ENCODE measurements around the gene ATG4A.

ATG4A gene

GRCh38 chrX:108091264-108091877 is at the start of gene ATG4A, which contains the start of gene PSMD10:
Gene ATG4A (plus strand): TSS chrX:108091778. CDS start chrX:108091827, 49 bp downstream.
Gene PSMD10 (minus strand): TSS chrX:108091542. CDS start chrX:108091520, 22 bp downstream.
- peak; percentile 83 for DNase-seq (ENCODE audit: low spot score)

- DNase-seq (ENCODE audit: low spot score): no peak
These were observed 46.9 kb upstream of the ATG4A start, which contains the start of gene VSIG1 for GRCh38 chrX:108044554-108045256. Gene VSIG1 (plus strand): TSS chrX:108045065. CDS start chrX:108045131, 66 bp downstream.

- DNase-seq (ENCODE audit: low spot score): no peak
These were observed 41.9 kb upstream of the ATG4A start for GRCh38 chrX:108049649-108050048.

- DNase-seq (ENCODE audit: low spot score): no peak
These were observed 38.4 kb upstream of the ATG4A start for GRCh38 chrX:108053218-108053617.

- no peak for DNase-seq (ENCODE audit: low spot score)
These were observed 36.0 kb upstream of the ATG4A start for GRCh38 chrX:108055546-108055945.

- no peak for DNase-seq (ENCODE audit: low spot score)
These were observed 31.8 kb upstream of the ATG4A start for GRCh38 chrX:108059801-108060200.

- no peak for DNase-seq (ENCODE audit: low spot score)
These were observed 27.6 kb upstream of the ATG4A start for GRCh38 chrX:108064001-108064400.

GRCh38 chrX:108064613-108065012 is 27.0 kb upstream of the ATG4A start:
- DNase-seq (ENCODE audit: low spot score): no peak

- no peak for DNase-seq (ENCODE audit: low spot score)
These were observed 23.5 kb upstream of the ATG4A start for GRCh38 chrX:108068121-108068520.

- DNase-seq (ENCODE audit: low spot score): peak; percentile 16
These were observed 20.7 kb upstream of the ATG4A start for GRCh38 chrX:108070891-108071290.

- no peak for DNase-seq (ENCODE audit: low spot score)
These were observed 20.0 kb upstream of the ATG4A start for GRCh38 chrX:108071578-108071977.

GRCh38 chrX:108072746-108073145 is 18.8 kb upstream of the ATG4A start:
- no peak for DNase-seq (ENCODE audit: low spot score)

- DNase-seq (ENCODE audit: low spot score): no peak
These were observed 10.5 kb upstream of the ATG4A start for GRCh38 chrX:108081110-108081509.

GRCh38 chrX:108087792-108088191 is 3.8 kb upstream of the ATG4A start:
- DNase-seq (ENCODE audit: low spot score): no peak

GRCh38 chrX:108088511-108088910 is 3.1 kb upstream of the ATG4A start:
- DNase-seq (ENCODE audit: low spot score): no peak

- DNase-seq (ENCODE audit: low spot score): peak; percentile 11
These were observed 901 bp upstream of the ATG4A start for GRCh38 chrX:108090491-108091263.

- no peak for DNase-seq (ENCODE audit: low spot score)
These were observed 307 bp downstream of the ATG4A start for GRCh38 chrX:108091878-108092291.

- DNase-seq (ENCODE audit: low spot score): no peak
These were observed 5.8 kb downstream of the ATG4A start for GRCh38 chrX:108097380-108097779.

- DNase-seq (ENCODE audit: low spot score): no peak
These were observed 13.9 kb downstream of the ATG4A start for GRCh38 chrX:108105473-108105872.

GRCh38 chrX:108114541-108114940 is 23.0 kb downstream of the ATG4A start:
- DNase-seq (ENCODE audit: low spot score): no peak

- DNase-seq (ENCODE audit: low spot score): no peak
These were observed 26.4 kb downstream of the ATG4A start for GRCh38 chrX:108117988-108118387.

GRCh38 chrX:108121291-108121690 is 29.7 kb downstream of the ATG4A start:
- no peak for DNase-seq (ENCODE audit: low spot score)

GRCh38 chrX:108122748-108123147 is 31.2 kb downstream of the ATG4A start:
- DNase-seq (ENCODE audit: low spot score): peak; percentile 37

All from COLO829 (cell line).